Neural progenitor cell (in vitro differentiated cells): ENCODE data around the gene SATB1.

Source experiments
- EZH2 ChIP-seq: fragments of 200-600 bp; sonication (generic); IDR thresholded peaks from 2 replicates; pipeline ENCODE4 v1.6.1; 2017; ENCODE audit warnings: antibody characterized with exemption, mild to moderate bottlenecking, moderate library complexity
- EZH2phosphoT487 ChIP-seq: fragments of 200-600 bp; sonication (generic); IDR thresholded peaks from 2 replicates; pipeline ENCODE4 v1.6.1; 2017; ENCODE audit warnings: antibody characterized with exemption
- TF ChIP-seq, protein P1 (sequence below): fragments of 200-600 bp; sonication (generic); IDR thresholded peaks from 2 replicates; pipeline ENCODE4 v1.5.1; 2017; ENCODE audit warnings: antibody characterized with exemption, mild to moderate bottlenecking

DNA sequence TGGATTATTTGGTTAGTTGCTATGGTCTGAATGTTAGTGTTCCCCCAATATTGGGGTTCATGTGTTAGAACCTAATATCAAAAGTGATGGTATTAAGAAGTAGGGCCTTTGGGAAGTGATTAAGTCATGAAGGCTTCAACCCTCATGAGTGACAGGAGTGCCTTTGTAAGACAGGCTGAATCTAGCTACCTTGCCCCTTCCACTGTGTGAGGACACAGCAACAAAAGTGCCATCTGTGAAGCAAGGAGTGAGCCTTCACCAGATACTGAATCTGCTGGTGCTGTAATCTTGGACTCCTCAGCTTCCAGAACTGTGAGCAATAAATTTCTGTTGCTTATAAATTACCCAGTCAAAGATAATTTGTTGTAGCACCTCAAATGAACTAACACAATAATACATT lies 22.6 kb upstream of the SATB1 start:
- no peak for TF ChIP-seq EZH2
- TF ChIP-seq, protein P1, sequence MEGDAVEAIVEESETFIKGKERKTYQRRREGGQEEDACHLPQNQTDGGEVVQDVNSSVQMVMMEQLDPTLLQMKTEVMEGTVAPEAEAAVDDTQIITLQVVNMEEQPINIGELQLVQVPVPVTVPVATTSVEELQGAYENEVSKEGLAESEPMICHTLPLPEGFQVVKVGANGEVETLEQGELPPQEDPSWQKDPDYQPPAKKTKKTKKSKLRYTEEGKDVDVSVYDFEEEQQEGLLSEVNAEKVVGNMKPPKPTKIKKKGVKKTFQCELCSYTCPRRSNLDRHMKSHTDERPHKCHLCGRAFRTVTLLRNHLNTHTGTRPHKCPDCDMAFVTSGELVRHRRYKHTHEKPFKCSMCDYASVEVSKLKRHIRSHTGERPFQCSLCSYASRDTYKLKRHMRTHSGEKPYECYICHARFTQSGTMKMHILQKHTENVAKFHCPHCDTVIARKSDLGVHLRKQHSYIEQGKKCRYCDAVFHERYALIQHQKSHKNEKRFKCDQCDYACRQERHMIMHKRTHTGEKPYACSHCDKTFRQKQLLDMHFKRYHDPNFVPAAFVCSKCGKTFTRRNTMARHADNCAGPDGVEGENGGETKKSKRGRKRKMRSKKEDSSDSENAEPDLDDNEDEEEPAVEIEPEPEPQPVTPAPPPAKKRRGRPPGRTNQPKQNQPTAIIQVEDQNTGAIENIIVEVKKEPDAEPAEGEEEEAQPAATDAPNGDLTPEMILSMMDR: no peak
- TF ChIP-seq EZH2phosphoT487: no peak
